Liver (tissue), 9 donors: ENCODE results near the gene MYOG. TPM values are rescaled to one million over a fixed set of nuclear protein-coding genes. Genes with fewer than 3 reads are reported as not detected.

ENCODE experiments used
- DNase-seq: peaks from one replicate; pipeline ENCODE4 v3.0.0-alpha.2; 2017; ENCODE audit warnings: low spot score
- H3K27ac ChIP-seq, 2 donors: one replicate each; pipeline ENCODE4 v1.7.0; 2013; ENCODE audit warnings: inconsistent platforms in 2 of 2, low read length in 2 of 2, control low read depth in 1 of 2, low read depth in 1 of 2, mild to moderate bottlenecking in 1 of 2
- H3K27me3 ChIP-seq, 4 donors: one replicate each; pipeline versions ENCODE4 v1.6.1 to v1.7.0; 2013; ENCODE audit warnings: low read length in 3 of 4, inconsistent platforms in 1 of 4, mild to moderate bottlenecking in 1 of 4, moderate library complexity in 1 of 4; ENCODE audit not compliant: control insufficient read depth in 4 of 4, insufficient read depth in 4 of 4
- H3K36me3 ChIP-seq, 4 donors: one replicate each; pipeline versions ENCODE4 v1.6.1 to v1.7.0; 2013; ENCODE audit warnings: low read length in 3 of 4, mild to moderate bottlenecking in 3 of 4, low read depth in 1 of 4, moderate library complexity in 1 of 4; ENCODE audit not compliant: control insufficient read depth in 4 of 4, insufficient read depth in 3 of 4
- H3K4me1 ChIP-seq, 4 donors: one replicate each; pipeline versions ENCODE4 v1.6.1 to v1.7.0; 2013; ENCODE audit warnings: low read length in 3 of 4, mild to moderate bottlenecking in 3 of 4, moderate library complexity in 1 of 4; ENCODE audit not compliant: control insufficient read depth in 4 of 4, insufficient read depth in 4 of 4
- H3K4me3 ChIP-seq, 3 donors: one replicate each; pipeline versions ENCODE4 v1.6.1 to v1.7.0; 2013; ENCODE audit warnings: low read length in 3 of 3, control low read depth in 1 of 3, low read depth in 1 of 3, mild to moderate bottlenecking in 1 of 3
- H3K9ac ChIP-seq, 2 donors: one replicate each; pipeline ENCODE4 v1.7.0; 2013; ENCODE audit warnings: low read length in 2 of 2, mild to moderate bottlenecking in 2 of 2, moderate library complexity in 2 of 2, control low read depth in 1 of 2, low read depth in 1 of 2
- H3K9me3 ChIP-seq, 4 donors: one replicate each; pipeline versions ENCODE4 v1.6.1 to v1.7.0; 2013; ENCODE audit warnings: low read length in 3 of 4; ENCODE audit not compliant: control insufficient read depth in 4 of 4
- ATF3 ChIP-seq: IDR thresholded peaks from 2 replicates; pipeline ENCODE4 v1.6.1; 2016; ENCODE audit warnings: antibody characterized with exemption
- CTCF ChIP-seq: fragments of 150-350 bp; IDR thresholded peaks from 2 replicates; pipeline ENCODE4 v1.5.1; 2017; ENCODE audit warnings: improper control_type of control experiment, low read depth, low read length; ENCODE audit not compliant: missing input control
- EGR1 ChIP-seq, 2 donors: IDR thresholded peaks; 2 replicates each; pipeline ENCODE4 v1.6.1; 2016 to 2018; ENCODE audit warnings: antibody characterized with exemption in 2 of 2, low read depth in 2 of 2
- FOXA1 ChIP-seq: IDR thresholded peaks from 2 replicates; pipeline ENCODE4 v1.6.1; 2016; ENCODE audit warnings: antibody characterized with exemption
- FOXA2 ChIP-seq: IDR thresholded peaks from 2 replicates; pipeline ENCODE4 v1.6.1; 2016; ENCODE audit warnings: antibody characterized with exemption
- GABPA ChIP-seq, 2 donors: IDR thresholded peaks in 1 of 2; conservative IDR thresholded peaks in 1 of 2; 2 replicates each; pipeline ENCODE4 v1.6.1; 2016; ENCODE audit warnings: antibody characterized with exemption in 2 of 2, mild to moderate bottlenecking in 1 of 2, moderate library complexity in 1 of 2
- HNF4G ChIP-seq: IDR thresholded peaks from 2 replicates; pipeline ENCODE4 v1.6.1; 2016; ENCODE audit warnings: antibody characterized with exemption
- JUND ChIP-seq, 2 donors: IDR thresholded peaks; 2 replicates each; pipeline ENCODE4 v1.6.1; 2016; ENCODE audit warnings: antibody characterized with exemption in 2 of 2
- MAX ChIP-seq: IDR thresholded peaks from 2 replicates; pipeline ENCODE4 v1.6.1; 2016; ENCODE audit warnings: antibody characterized with exemption
- RAD21 ChIP-seq, 2 donors: IDR thresholded peaks; 2 replicates each; pipeline ENCODE4 v1.6.1; 2016; ENCODE audit warnings: antibody characterized with exemption in 2 of 2, mild to moderate bottlenecking in 2 of 2
- REST ChIP-seq: IDR thresholded peaks from 2 replicates; pipeline ENCODE4 v1.6.1; 2016; ENCODE audit warnings: antibody characterized with exemption, mild to moderate bottlenecking
- RXRA ChIP-seq, 2 donors: IDR thresholded peaks; 2 replicates each; pipeline ENCODE4 v1.6.1; 2017 to 2018; ENCODE audit warnings: antibody characterized with exemption in 2 of 2, mild to moderate bottlenecking in 1 of 2
- SP1 ChIP-seq: IDR thresholded peaks from 2 replicates; pipeline ENCODE4 v1.6.1; 2018; ENCODE audit warnings: antibody characterized with exemption, mild to moderate bottlenecking
- TAF1 ChIP-seq: conservative IDR thresholded peaks from 2 replicates; pipeline ENCODE4 v1.6.1; 2016; ENCODE audit warnings: antibody characterized with exemption, mild to moderate bottlenecking
- YY1 ChIP-seq: IDR thresholded peaks from 2 replicates; pipeline ENCODE4 v1.6.1; 2016; ENCODE audit warnings: antibody characterized with exemption, mild to moderate bottlenecking
- ZBTB33 ChIP-seq: IDR thresholded peaks from 2 replicates; pipeline ENCODE4 v1.6.1; 2016; ENCODE audit warnings: antibody characterized with exemption
- WGBS: extraction: QIAGEN DNeasy Blood & Tissue Kit; methylation state at CpG from one replicate; pipeline ENCODE4 v1.1.7; 2013; 5-methylcytosine and 5-hydroxymethylcytosine counted together
- polyA plus RNA-seq, 2 donors: library from polyadenylated mRNA; stranded (reverse) in 1 of 2; unstranded in 1 of 2; fragments of 200-250 nt in 1 of 2; fragments of >200 nt in 1 of 2; fragmentation: Nextera tagmentation in 1 of 2; extraction: Ambion mirVana in 1 of 2; gene quantifications; one replicate each; pipeline versions ENCODE4 v1.2.1 to v1.2.3, GENCODE V29; 2013 to 2015
- total RNA-seq, 2 donors: library from RNA; depleted of rRNA; stranded (reverse); fragments of >200 nt; gene quantifications; one replicate each; pipeline ENCODE4 v1.2.3, GENCODE V29; 2014
- donor health status: healthy.
- donor health status: healthy.
- donor health status: healthy.
- donor health status: healthy.
- donor health status: healthy.

Gene MYOG
- total and polyA plus RNA-seq, 4 donors: not detected

- no peak overlapping the region for H3K27ac ChIP-seq
- H3K27me3 ChIP-seq: no peaks in the 10 kb centered on the region
- DNase-seq: no peak
- no peak overlapping the region for H3K4me3 ChIP-seq
- no peaks in the 10 kb centered on the region for H3K9me3 ChIP-seq
- no peaks in the 10 kb centered on the region for H3K4me1 ChIP-seq
- H3K36me3 ChIP-seq: no peaks in the 10 kb centered on the region
- no peak overlapping the region for H3K9ac ChIP-seq
- TF ChIP-seq FOXA2 (no peak), RXRA (IDR thresholded peaks at IDR 0.05) (no peak), JUND (IDR thresholded peaks at IDR 0.05) (no peak), ATF3 (no peak), REST (no peak), YY1 (no peak), EGR1 (IDR thresholded peaks at IDR 0.05; ENCODE audit: low read depth in 2 of 2) (no peak), RAD21 (IDR thresholded peaks at IDR 0.05) (no peak), SP1 (no peak), GABPA (IDR thresholded peaks at IDR 0.05 in 1 of 2, conservative IDR thresholded peaks at IDR 0.05 in 1 of 2) (no peak), TAF1 (no peak), HNF4G (no peak), ZBTB33 (no peak)
- 91% methylated on average over 3 of the region's 3 CpGs for WGBS
These were observed 18.8 kb downstream of the MYOG start for GRCh38 chr1:203066965-203067364.

GRCh38 chr1:203065986-203066385 is 19.8 kb downstream of the MYOG start:
- Histone ChIP-seq H3K4me1 (no peaks in the 10 kb centered on the region), H3K9me3 (no peaks in the 10 kb centered on the region), H3K27ac (no peak overlapping the region), H3K36me3 (no peaks in the 10 kb centered on the region), H3K27me3 (no peaks in the 10 kb centered on the region), H3K9ac (no peak overlapping the region), H3K4me3 (no peak overlapping the region)
- no peak for TF ChIP-seq ATF3
- no peak for TF ChIP-seq RXRA (IDR thresholded peaks at IDR 0.05)
- WGBS: 90% methylated on average over 2 of the region's 2 CpGs
- no peak for DNase-seq

- Histone ChIP-seq H3K9me3 (no peaks in the 10 kb centered on the region), H3K4me1 (no peaks in the 10 kb centered on the region), H3K36me3 (no peaks in the 10 kb centered on the region), H3K9ac (no peak overlapping the region), H3K4me3 (no peak overlapping the region), H3K27ac (no peak overlapping the region), H3K27me3 (no peaks in the 10 kb centered on the region)
- DNase-seq: no peak
- WGBS: 83% methylated on average over 7 of the region's 7 CpGs
- TF ChIP-seq CTCF: no peak
- TF ChIP-seq ZBTB33: no peak
- TF ChIP-seq RXRA (IDR thresholded peaks at IDR 0.05): no peak
- TF ChIP-seq JUND (IDR thresholded peaks at IDR 0.05): no peak
- no peak for TF ChIP-seq YY1
- TF ChIP-seq FOXA1: no peak
- no peak for TF ChIP-seq HNF4G
- no peak for TF ChIP-seq SP1
- no peak for TF ChIP-seq ATF3
- no peak for TF ChIP-seq MAX
- TF ChIP-seq RAD21 (IDR thresholded peaks at IDR 0.05): no peak
- no peak for TF ChIP-seq FOXA2
These were observed 20.6 kb downstream of the MYOG start for GRCh38 chr1:203065191-203065590.
